Endothelial cell (in vitro differentiated cells): Measurements from ENCODE around the gene MFGE8. TPM values are rescaled to one million over a fixed set of nuclear protein-coding genes. Genes with fewer than 3 reads are reported as not detected.

Experiments used
- DNase-seq: peaks from one replicate; pipeline ENCODE4 v3.0.0; 2021; ENCODE audit warnings: low spot score
- H3K27ac Mint-ChIP-seq: one replicate; pipeline ENCODE4 v1.8.0; 2021; ENCODE audit warnings: mixed read lengths, inconsistent platforms; ENCODE audit not compliant: unreplicated experiment
- H3K27me3 Mint-ChIP-seq: one replicate; pipeline ENCODE4 v1.8.0; 2021; ENCODE audit warnings: mild to moderate bottlenecking, moderate library complexity, mixed read lengths, inconsistent platforms; ENCODE audit not compliant: unreplicated experiment
- H3K36me3 Mint-ChIP-seq: one replicate; pipeline ENCODE4 v1.8.0; 2021; ENCODE audit warnings: mild to moderate bottlenecking, low read depth, mixed read lengths, inconsistent platforms; ENCODE audit not compliant: unreplicated experiment
- H3K4me1 Mint-ChIP-seq: one replicate; pipeline ENCODE4 v1.8.0; 2021; ENCODE audit warnings: mild to moderate bottlenecking, mixed read lengths, inconsistent platforms; ENCODE audit not compliant: unreplicated experiment
- H3K4me3 Mint-ChIP-seq: one replicate; pipeline ENCODE4 v1.8.0; 2021; ENCODE audit warnings: mild to moderate bottlenecking, mixed read lengths, inconsistent platforms; ENCODE audit not compliant: unreplicated experiment
- H3K9me3 Mint-ChIP-seq: one replicate; pipeline ENCODE4 v1.8.0; 2021; ENCODE audit warnings: mixed read lengths, inconsistent platforms; ENCODE audit not compliant: unreplicated experiment
- total RNA-seq: library from RNA; stranded (reverse); fragmentation: NEBNext Ultra II Directional; extraction: Animal tissue kit (Norgen Biotek cat#: 25700); gene quantifications from one replicate; pipeline ENCODE4 v1.2.1, GENCODE V29; 2021; ENCODE audit not compliant: unreplicated experiment
- TF ChIP-seq, protein P1 (sequence below): fragments of 200-600 bp; sonication (generic); IDR thresholded peaks from one replicate; pipeline ENCODE4 v1.5.0; 2021; ENCODE audit warnings: antibody characterized with exemption; ENCODE audit not compliant: unreplicated experiment

MFGE8 gene
- total RNA-seq, 1 donor from 2014 or later, result 113 TPM

DNA sequence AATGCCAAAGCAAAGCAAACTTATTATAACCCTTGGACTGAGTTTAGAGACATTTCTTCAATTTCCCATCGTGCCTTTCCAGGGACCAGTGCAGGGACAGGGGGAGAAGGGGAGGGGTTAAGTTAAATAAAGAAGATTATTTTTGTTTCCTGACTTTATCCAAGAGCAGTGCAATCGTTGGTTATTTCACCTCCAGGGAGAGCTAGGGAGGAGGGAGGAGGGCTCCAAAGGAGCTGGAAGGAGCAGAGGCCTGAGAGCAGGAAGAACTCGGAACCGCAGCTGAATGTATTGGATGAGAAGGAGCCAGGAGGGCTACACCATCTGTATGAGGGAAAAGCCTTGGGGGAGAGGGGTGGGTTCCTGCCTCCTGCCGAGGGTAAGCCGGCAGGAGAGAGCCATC is 38.5 kb downstream of the MFGE8 start:
- Mint-ChIP-seq H3K4me3 (no peak overlapping the region), H3K27ac (no peak overlapping the region), H3K4me1 (no peaks in the 10 kb centered on the region), H3K27me3 (peaks cover 21% of the 10 kb centered on the region), H3K36me3 (peaks cover 27% of the 10 kb centered on the region), H3K9me3 (no peaks in the 10 kb centered on the region)
- TF ChIP-seq, protein P1, sequence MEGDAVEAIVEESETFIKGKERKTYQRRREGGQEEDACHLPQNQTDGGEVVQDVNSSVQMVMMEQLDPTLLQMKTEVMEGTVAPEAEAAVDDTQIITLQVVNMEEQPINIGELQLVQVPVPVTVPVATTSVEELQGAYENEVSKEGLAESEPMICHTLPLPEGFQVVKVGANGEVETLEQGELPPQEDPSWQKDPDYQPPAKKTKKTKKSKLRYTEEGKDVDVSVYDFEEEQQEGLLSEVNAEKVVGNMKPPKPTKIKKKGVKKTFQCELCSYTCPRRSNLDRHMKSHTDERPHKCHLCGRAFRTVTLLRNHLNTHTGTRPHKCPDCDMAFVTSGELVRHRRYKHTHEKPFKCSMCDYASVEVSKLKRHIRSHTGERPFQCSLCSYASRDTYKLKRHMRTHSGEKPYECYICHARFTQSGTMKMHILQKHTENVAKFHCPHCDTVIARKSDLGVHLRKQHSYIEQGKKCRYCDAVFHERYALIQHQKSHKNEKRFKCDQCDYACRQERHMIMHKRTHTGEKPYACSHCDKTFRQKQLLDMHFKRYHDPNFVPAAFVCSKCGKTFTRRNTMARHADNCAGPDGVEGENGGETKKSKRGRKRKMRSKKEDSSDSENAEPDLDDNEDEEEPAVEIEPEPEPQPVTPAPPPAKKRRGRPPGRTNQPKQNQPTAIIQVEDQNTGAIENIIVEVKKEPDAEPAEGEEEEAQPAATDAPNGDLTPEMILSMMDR, result no peak
- no peak for DNase-seq

GRCh38 chr15:88874275-88874674 is 38.9 kb downstream of the MFGE8 start:
- TF ChIP-seq, protein P1, result no peak
- Mint-ChIP-seq H3K9me3 (no peaks in the 10 kb centered on the region), H3K27ac (no peak overlapping the region), H3K4me1 (no peaks in the 10 kb centered on the region), H3K27me3 (peaks cover 17% of the 10 kb centered on the region), H3K4me3 (no peak overlapping the region), H3K36me3 (peaks cover 27% of the 10 kb centered on the region)
- no peak for DNase-seq

DNA sequence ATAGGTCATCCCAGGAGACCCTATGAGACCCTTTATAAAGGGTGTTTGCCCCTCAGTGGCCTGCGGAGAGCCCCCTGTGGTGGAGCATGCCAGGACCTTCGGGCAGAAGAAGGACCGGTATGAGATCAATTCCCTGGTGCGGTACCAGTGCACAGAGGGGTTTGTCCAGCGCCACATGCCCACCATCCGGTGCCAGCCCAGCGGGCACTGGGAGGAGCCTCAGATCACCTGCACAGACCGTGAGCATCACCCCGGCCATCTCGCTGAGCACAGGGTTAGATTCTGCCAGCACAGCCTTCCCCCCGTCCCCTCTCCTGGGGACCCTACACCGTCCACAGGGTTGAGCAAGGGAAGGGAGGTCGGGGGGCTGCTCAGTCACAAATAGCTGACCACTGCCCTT is 39.4 kb downstream of the MFGE8 start:
- Mint-ChIP-seq H3K4me1 (no peaks in the 10 kb centered on the region), H3K36me3 (peaks cover 27% of the 10 kb centered on the region), H3K4me3 (no peak overlapping the region), H3K9me3 (no peaks in the 10 kb centered on the region), H3K27me3 (peaks cover 17% of the 10 kb centered on the region), H3K27ac (no peak overlapping the region)
- DNase-seq, result no peak
- TF ChIP-seq, protein P1, result no peak

- no peaks in the 10 kb centered on the region for H3K9me3 Mint-ChIP-seq
- DNase-seq, result no peak
- no peak overlapping the region for H3K4me3 Mint-ChIP-seq
- no peaks in the 10 kb centered on the region for H3K4me1 Mint-ChIP-seq
- H3K27me3 Mint-ChIP-seq, result peaks cover 15% of the 10 kb centered on the region
- TF ChIP-seq, protein P1, result no peak
- H3K36me3 Mint-ChIP-seq, result peaks cover 30% of the 10 kb centered on the region
- H3K27ac Mint-ChIP-seq, result no peak overlapping the region
Observed at GRCh38 chr15:88872706-88873105, 40.5 kb downstream of the MFGE8 start.

DNA sequence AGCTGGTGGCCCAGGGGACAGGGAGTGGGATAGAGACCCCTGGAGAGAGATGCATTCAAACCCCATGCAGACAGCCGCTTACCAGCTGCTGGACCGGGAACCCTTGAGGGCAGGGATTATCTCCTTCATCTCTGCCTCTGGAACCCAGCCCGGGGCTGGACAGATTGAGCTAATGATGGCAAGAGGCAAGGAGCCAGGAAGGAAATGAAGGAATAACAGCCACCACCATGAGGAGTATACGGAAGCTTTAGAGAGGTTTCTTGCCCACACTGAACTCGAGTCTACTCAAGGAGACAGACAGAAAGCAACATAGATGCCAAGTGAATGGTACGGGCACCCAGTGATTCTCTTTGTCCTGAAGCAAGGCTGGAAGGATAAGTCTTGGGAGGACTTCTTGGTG is 41.1 kb downstream of the MFGE8 start:
- Mint-ChIP-seq H3K9me3 (no peaks in the 10 kb centered on the region), H3K27me3 (peaks cover 15% of the 10 kb centered on the region)

More for the DNA sequence above, 41.1 kb downstream of the MFGE8 start:
- no peaks in the 10 kb centered on the region for H3K4me1 Mint-ChIP-seq
- DNase-seq, result no peak
- no peak overlapping the region for H3K27ac Mint-ChIP-seq
- TF ChIP-seq, protein P1, result no peak
- H3K4me3 Mint-ChIP-seq, result no peak overlapping the region
- peaks cover 32% of the 10 kb centered on the region for H3K36me3 Mint-ChIP-seq
